Keratinocyte (primary cell): ENCODE measurements around the gene KARS1. TPM values are rescaled to one million over a fixed set of nuclear protein-coding genes. Genes with fewer than 3 reads are reported as not detected.

Experiments used
- DNase-seq: peaks from one replicate; pipeline ENCODE4 v3.0.0-alpha.2; 2011; ENCODE audit warnings: low read depth, missing footprints, low spot score
- FAIRE-seq: peaks from 2 replicates; lab custom pipeline; 2011; peaks lifted over from hg19 to GRCh38; lab: Jason Lieb, UNC
- H2AFZ ChIP-seq: 2 replicates; pipeline ENCODE4 v1.6.0; 2012; ENCODE audit warnings: low read length, control low read depth, inconsistent platforms; ENCODE audit not compliant: control insufficient read depth
- H3K27ac ChIP-seq: 2 replicates; pipeline ENCODE4 v1.5.1; 2011; ENCODE audit warnings: low read length; ENCODE audit not compliant: control insufficient read depth, insufficient read depth
- H3K27me3 ChIP-seq: 3 replicates; pipeline ENCODE4 v1.6.0; 2011; ENCODE audit warnings: low read length; ENCODE audit not compliant: control insufficient read depth, insufficient read depth; ENCODE audit errors: extremely low read depth
- H3K36me3 ChIP-seq, 2 experiments: 2 replicates in 1 of 2; 3 replicates in 1 of 2; pipeline ENCODE4 v1.5.1; 2011; ENCODE audit warnings: low read length in 2 of 2, mild to moderate bottlenecking in 1 of 2; ENCODE audit not compliant: control insufficient read depth in 2 of 2, insufficient read depth in 2 of 2; ENCODE audit errors: extremely low read depth in 1 of 2
- H3K4me1 ChIP-seq: 3 replicates; pipeline ENCODE4 v1.5.1; 2011; ENCODE audit warnings: low read length; ENCODE audit not compliant: control insufficient read depth, insufficient read depth; ENCODE audit errors: extremely low read depth
- H3K4me2 ChIP-seq: 3 replicates; pipeline ENCODE4 v1.6.0; 2011; ENCODE audit warnings: low read depth, low read length; ENCODE audit not compliant: control insufficient read depth, insufficient read depth; ENCODE audit errors: extremely low read depth
- H3K4me3 ChIP-seq, 3 experiments: fragments of 200-600 bp in 1 of 3; sonication (generic) in 1 of 3; 2 replicates in 2 of 3; 3 replicates in 1 of 3; pipeline ENCODE4 v1.5.1; 2011 to 2016; ENCODE audit warnings: low read length in 3 of 3, mild to moderate bottlenecking in 3 of 3, control low read depth in 2 of 3, inconsistent platforms in 1 of 3, low read depth in 1 of 3, mixed read lengths in 1 of 3, mixed run types in 1 of 3, moderate library complexity in 1 of 3; ENCODE audit not compliant: control insufficient read depth in 2 of 3, insufficient read depth in 2 of 3; ENCODE audit errors: extremely low read depth in 1 of 3
- H3K79me2 ChIP-seq: 2 replicates; pipeline ENCODE4 v1.6.0; 2012; ENCODE audit warnings: low read length; ENCODE audit not compliant: control insufficient read depth, insufficient read depth
- H3K9ac ChIP-seq: 3 replicates; pipeline ENCODE4 v1.6.0; 2011; ENCODE audit warnings: low read length; ENCODE audit not compliant: control insufficient read depth, insufficient read depth; ENCODE audit errors: extremely low read depth
- H3K9me1 ChIP-seq: 3 replicates; pipeline ENCODE4 v1.6.0; 2011; ENCODE audit warnings: low read length; ENCODE audit not compliant: control insufficient read depth, insufficient read depth; ENCODE audit errors: extremely low read depth
- H3K9me3 ChIP-seq: 2 replicates; pipeline ENCODE4 v1.5.1; 2012; ENCODE audit warnings: low read depth, low read length; ENCODE audit not compliant: control insufficient read depth
- H4K20me1 ChIP-seq: 3 replicates; pipeline ENCODE4 v1.6.0; 2011; ENCODE audit warnings: low read length; ENCODE audit not compliant: control insufficient read depth, insufficient read depth; ENCODE audit errors: extremely low read depth
- EZH2 ChIP-seq: IDR thresholded peaks from one replicate; pipeline ENCODE4 v1.6.1; 2012; ENCODE audit warnings: inconsistent platforms, mild to moderate bottlenecking, low read length, moderate library complexity
- dilution Hi-C: fragments of 300-500 bp; cut with MboI; formaldehyde crosslinking; loops from one replicate; pipeline ENCODE4 v1.7.0; 2020; ENCODE audit warnings: low sequenced_read_pairs; ENCODE audit not compliant: extremely low pct_ligation_motif_present
- polyA plus RNA-seq, 5 experiments: library from polyadenylated mRNA; depleted of rRNA in 3 of 5; stranded (reverse) in 3 of 5; stranded (forward) in 1 of 5; unstranded in 1 of 5; fragments of >200 nt; gene quantifications; 1 replicate in 1 of 5; 2 replicates in 3 of 5; 3 replicates in 1 of 5; pipeline versions ENCODE4 v1.2.1 to v1.2.3, GENCODE V29; 2011 to 2012; ENCODE audit warnings: missing spikeins in 2 of 5, low read depth in 1 of 5, low replicate concordance in 1 of 5
- TF ChIP-seq, protein P1 (sequence below), 3 experiments: IDR thresholded peaks in 1 of 3; conservative IDR thresholded peaks in 1 of 3; optimal IDR thresholded peaks in 1 of 3; 2 replicates in 2 of 3; 3 replicates in 1 of 3; pipeline versions ENCODE3 to v1.5.1; 2011; ENCODE audit warnings: low read length in 3 of 3, mild to moderate bottlenecking in 3 of 3, moderate library complexity in 2 of 3, control low read depth in 1 of 3, inconsistent platforms in 1 of 3; ENCODE audit not compliant: insufficient read depth in 2 of 3; ENCODE audit errors: extremely low read depth in 1 of 3

Gene KARS1
- polyA plus RNA-seq, 1 donor (not counting 4 experiments of a cell fraction or from before 2014, with no cell fraction given) = 206 TPM

DNA sequence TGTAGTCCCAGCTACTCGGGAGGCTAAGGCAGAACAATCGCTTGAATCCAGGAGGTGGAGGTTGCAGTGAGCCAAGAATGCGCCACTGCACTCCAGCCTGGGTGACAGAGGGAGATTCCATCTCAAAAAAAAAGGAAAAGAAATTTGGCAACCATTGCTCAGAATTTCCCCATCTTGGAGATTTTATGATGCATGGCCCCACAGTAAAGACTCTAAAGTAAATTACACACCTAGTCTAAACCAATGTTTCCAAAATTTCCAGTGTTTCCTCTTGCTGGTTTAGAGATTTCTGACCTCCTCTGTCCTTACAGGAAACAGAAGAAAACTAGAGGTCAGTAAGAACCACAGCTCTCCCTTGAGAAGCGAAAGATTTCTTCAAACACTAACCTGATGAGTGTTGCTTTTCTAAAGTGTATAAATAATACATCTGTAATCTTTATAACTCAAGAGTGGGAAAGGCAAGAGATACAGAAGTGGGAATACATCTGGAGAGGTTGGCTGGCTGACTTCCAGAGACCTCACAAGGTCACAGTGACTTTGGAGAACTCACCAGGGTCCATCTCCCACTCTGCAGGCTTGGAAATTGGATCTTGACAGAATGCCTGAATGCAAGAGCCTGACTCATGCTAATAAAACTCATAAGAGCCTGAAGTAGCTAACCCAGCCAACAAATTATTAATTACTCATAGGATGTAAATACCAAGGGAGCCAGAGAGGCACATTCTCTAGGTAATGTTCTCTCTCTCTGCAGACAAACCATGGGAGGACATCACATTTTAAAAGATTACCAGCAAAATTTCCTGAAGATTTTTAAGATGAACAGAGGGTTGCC is 33.2 kb downstream of the KARS1 start:
- peak; percentile 11 for DNase-seq
- Histone ChIP-seq H3K27ac (no peak overlapping the region), H3K4me3 (no peak overlapping the region), H3K9ac (no peak overlapping the region), H4K20me1 (no peaks in the 10 kb centered on the region), H2AFZ (no peak overlapping the region), H3K4me2 (no peak overlapping the region), H3K79me2 (no peaks in the 10 kb centered on the region), H3K9me3 (no peaks in the 10 kb centered on the region), H3K36me3 (peaks cover 13 to 40% of the 10 kb centered on the region in 2 experiments), H3K9me1 (no peaks in the 10 kb centered on the region), H3K27me3 (no peaks in the 10 kb centered on the region), H3K4me1 (peaks cover 9% of the 10 kb centered on the region)
- TF ChIP-seq, protein P1, sequence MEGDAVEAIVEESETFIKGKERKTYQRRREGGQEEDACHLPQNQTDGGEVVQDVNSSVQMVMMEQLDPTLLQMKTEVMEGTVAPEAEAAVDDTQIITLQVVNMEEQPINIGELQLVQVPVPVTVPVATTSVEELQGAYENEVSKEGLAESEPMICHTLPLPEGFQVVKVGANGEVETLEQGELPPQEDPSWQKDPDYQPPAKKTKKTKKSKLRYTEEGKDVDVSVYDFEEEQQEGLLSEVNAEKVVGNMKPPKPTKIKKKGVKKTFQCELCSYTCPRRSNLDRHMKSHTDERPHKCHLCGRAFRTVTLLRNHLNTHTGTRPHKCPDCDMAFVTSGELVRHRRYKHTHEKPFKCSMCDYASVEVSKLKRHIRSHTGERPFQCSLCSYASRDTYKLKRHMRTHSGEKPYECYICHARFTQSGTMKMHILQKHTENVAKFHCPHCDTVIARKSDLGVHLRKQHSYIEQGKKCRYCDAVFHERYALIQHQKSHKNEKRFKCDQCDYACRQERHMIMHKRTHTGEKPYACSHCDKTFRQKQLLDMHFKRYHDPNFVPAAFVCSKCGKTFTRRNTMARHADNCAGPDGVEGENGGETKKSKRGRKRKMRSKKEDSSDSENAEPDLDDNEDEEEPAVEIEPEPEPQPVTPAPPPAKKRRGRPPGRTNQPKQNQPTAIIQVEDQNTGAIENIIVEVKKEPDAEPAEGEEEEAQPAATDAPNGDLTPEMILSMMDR (optimal IDR thresholded peaks at IDR 0.05 in 1 of 3, IDR thresholded peaks at IDR 0.05 in 1 of 3, conservative IDR thresholded peaks at IDR 0.05 in 1 of 3; ENCODE audit: extremely low read depth in 1 of 3, insufficient read depth in 2 of 3, low read length in 3 of 3) = no peak
- no peak for TF ChIP-seq EZH2
- dilution Hi-C loops = no loop called here
- FAIRE-seq = no peak

DNA sequence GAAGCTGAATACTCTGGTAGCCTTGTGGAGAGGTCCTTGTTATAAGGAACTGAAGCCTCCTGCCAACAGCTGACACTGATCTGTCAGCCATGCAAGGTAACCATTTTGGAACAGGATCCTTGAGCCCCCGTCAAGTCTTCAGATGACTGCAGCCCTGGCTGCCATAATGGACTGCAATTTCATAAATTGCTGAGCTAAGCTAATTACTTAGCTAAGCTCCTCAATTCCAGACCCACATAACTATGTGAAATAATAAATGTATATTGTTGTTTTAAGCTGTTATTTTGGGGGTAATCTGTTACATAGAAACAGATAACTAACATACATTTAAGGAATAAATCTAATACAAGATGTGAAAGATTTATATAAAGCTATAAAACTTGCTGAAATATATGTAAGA is 41.0 kb downstream of the KARS1 start:
- Histone ChIP-seq H3K4me1 (no peaks in the 10 kb centered on the region), H3K27ac (no peak overlapping the region), H3K9ac (no peak overlapping the region), H3K4me3 (no peak overlapping the region), H2AFZ (no peak overlapping the region), H4K20me1 (no peaks in the 10 kb centered on the region), H3K36me3 (peaks cover 12 to 37% of the 10 kb centered on the region in 2 experiments), H3K79me2 (no peaks in the 10 kb centered on the region), H3K9me1 (no peaks in the 10 kb centered on the region), H3K9me3 (peaks cover 2% of the 10 kb centered on the region), H3K4me2 (no peak overlapping the region), H3K27me3 (no peaks in the 10 kb centered on the region)
- dilution Hi-C loops = no loop called here
- TF ChIP-seq, protein P1 (optimal IDR thresholded peaks at IDR 0.05 in 1 of 3, IDR thresholded peaks at IDR 0.05 in 1 of 3, conservative IDR thresholded peaks at IDR 0.05 in 1 of 3; ENCODE audit: extremely low read depth in 1 of 3, insufficient read depth in 2 of 3, low read length in 3 of 3) = no peak
- no peak for TF ChIP-seq EZH2
- no peak for DNase-seq
- FAIRE-seq = no peak
